Choroid plexus epithelial cell (primary cell): Measurements from ENCODE around the gene STXBP4.
A peak's percentile ranks its signal among the peaks of the same experiment; 100 is the strongest.

Source experiments
- DNase-seq: peaks from one replicate; pipeline ENCODE4 v3.0.0-alpha.2; 2010; ENCODE audit warnings: low read depth
- H3K4me3 ChIP-seq: 2 replicates; pipeline ENCODE4 v1.5.1; 2011; ENCODE audit warnings: low read depth, mild to moderate bottlenecking, control low read depth, low read length, moderate library complexity
- CTCF ChIP-seq: conservative IDR thresholded peaks from 2 replicates; pipeline ENCODE4 v1.5.1; 2011; ENCODE audit warnings: low read depth, mild to moderate bottlenecking, control low read depth, inconsistent platforms, low read length, moderate library complexity

The STXBP4 gene

GRCh38 chr17:54935471-54935870, 33.1 kb upstream of the STXBP4 start:
- TF ChIP-seq CTCF, result no peak
- no peak for DNase-seq

GRCh38 chr17:54937018-54937417, 31.5 kb upstream of the STXBP4 start:
- TF ChIP-seq CTCF, result no peak
- DNase-seq, result no peak

More at GRCh38 chr17:54935471-54935870, 33.1 kb upstream of the STXBP4 start:
- no peak overlapping the region for H3K4me3 ChIP-seq

GRCh38 chr17:54937426-54937825, 31.1 kb upstream of the STXBP4 start:
- no peak overlapping the region for H3K4me3 ChIP-seq
- no peak for TF ChIP-seq CTCF
- DNase-seq, result no peak

More at GRCh38 chr17:54937018-54937417, 31.5 kb upstream of the STXBP4 start:
- no peak overlapping the region for H3K4me3 ChIP-seq

GRCh38 chr17:54941285-54941684, 27.3 kb upstream of the STXBP4 start:
- DNase-seq, result no peak
- no peak for TF ChIP-seq CTCF
- no peak overlapping the region for H3K4me3 ChIP-seq

GRCh38 chr17:54944796-54945195, 23.8 kb upstream of the STXBP4 start:
- H3K4me3 ChIP-seq, result no peak overlapping the region
- no peak for TF ChIP-seq CTCF
- peak; percentile 49 for DNase-seq

GRCh38 chr17:54945231-54945630, 23.3 kb upstream of the STXBP4 start:
- no peak for TF ChIP-seq CTCF
- DNase-seq, result no peak
- H3K4me3 ChIP-seq, result no peak overlapping the region

GRCh38 chr17:54945671-54946070, 22.9 kb upstream of the STXBP4 start:
- TF ChIP-seq CTCF, result no peak
- H3K4me3 ChIP-seq, result no peak overlapping the region
- peak; percentile 18 for DNase-seq
